ENCODE data around the gene RARB. TPM values are rescaled to one million over a fixed set of nuclear protein-coding genes. Genes with fewer than 3 reads are reported as not detected.

RARB gene
- total RNA-seq, 2 donors from 2014 or later = 15.2 to 22.8 TPM

DNA sequence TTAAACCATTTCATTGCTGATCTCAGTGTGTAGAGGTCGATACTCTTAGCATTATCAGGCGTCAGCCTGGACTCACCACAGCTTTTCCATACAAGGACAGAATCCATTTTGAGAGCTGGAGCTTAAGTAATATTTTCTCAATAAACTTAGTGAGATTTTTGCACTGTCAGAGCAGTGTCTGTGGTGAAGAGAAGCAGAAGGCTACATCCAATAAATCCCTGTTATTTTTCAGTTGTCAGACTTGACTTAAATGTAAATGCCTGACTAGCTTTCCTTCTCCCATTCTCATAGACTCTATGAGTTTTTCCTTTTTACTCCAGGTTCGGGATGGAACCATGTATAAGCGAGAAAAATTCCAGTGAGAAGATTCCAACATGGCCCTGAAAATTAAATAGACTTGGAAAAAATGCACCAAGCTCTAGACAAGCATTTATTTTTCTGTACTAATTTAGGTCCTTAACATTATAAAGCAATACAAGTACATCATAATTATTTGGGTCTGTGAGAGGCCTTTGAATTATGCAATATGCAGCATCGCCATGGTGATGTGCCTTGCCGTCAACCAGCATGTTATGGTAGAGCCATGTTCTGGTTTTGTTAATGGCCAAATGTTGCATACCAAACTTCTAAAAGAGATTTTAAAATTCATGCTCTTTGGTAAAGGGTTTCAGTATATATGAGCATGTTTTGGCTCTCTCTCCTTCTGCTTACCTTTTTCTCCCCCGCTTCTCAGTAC is 62.0 kb downstream of the RARB start:
- no peaks in the 10 kb centered on the region for H3K36me3 ChIP-seq
- H3K27ac ChIP-seq = peak overlapping the region in 1 of 2 donors; percentile 34
- no peaks in the 10 kb centered on the region for H3K27me3 ChIP-seq
- DNase-seq (ENCODE audit: low spot score) = no peak
- peaks cover 4 to 32% of the 10 kb centered on the region in 2 donors for H3K9me3 ChIP-seq
- TF ChIP-seq, protein P1, sequence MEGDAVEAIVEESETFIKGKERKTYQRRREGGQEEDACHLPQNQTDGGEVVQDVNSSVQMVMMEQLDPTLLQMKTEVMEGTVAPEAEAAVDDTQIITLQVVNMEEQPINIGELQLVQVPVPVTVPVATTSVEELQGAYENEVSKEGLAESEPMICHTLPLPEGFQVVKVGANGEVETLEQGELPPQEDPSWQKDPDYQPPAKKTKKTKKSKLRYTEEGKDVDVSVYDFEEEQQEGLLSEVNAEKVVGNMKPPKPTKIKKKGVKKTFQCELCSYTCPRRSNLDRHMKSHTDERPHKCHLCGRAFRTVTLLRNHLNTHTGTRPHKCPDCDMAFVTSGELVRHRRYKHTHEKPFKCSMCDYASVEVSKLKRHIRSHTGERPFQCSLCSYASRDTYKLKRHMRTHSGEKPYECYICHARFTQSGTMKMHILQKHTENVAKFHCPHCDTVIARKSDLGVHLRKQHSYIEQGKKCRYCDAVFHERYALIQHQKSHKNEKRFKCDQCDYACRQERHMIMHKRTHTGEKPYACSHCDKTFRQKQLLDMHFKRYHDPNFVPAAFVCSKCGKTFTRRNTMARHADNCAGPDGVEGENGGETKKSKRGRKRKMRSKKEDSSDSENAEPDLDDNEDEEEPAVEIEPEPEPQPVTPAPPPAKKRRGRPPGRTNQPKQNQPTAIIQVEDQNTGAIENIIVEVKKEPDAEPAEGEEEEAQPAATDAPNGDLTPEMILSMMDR (IDR thresholded peaks at IDR 0.05) = no peak
- no peak overlapping the region for H3K4me3 ChIP-seq
- H3K4me1 ChIP-seq = peaks cover 0 to 30% of the 10 kb centered on the region in 2 donors

DNA sequence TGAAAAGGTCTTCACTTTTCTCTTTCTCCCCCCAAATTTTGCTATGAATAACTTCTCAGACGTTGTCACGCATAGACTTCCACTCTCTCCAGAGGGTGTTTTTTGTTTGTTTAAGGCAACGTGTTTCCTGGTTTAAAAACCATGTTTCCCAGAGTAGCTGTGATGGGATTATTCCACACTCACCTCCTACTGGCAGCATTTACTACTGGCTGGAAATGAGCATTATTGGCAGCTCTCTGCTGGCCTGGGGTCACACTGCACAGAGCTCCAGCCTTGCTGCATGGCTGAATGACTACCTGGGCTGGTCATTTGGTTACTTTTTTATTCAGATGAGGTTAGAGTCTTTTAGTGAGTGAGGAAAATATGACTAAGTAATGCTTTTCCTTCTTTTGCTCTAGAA is 65.2 kb downstream of the RARB start:
- Histone ChIP-seq H3K36me3 (no peaks in the 10 kb centered on the region), H3K4me1 (peaks cover 0 to 9% of the 10 kb centered on the region in 2 donors), H3K4me3 (no peak overlapping the region), H3K27ac (no peak overlapping the region), H3K27me3 (no peaks in the 10 kb centered on the region), H3K9me3 (peaks cover 4 to 41% of the 10 kb centered on the region in 2 donors)
- no peak for DNase-seq (ENCODE audit: low spot score)
- TF ChIP-seq, protein P1 (IDR thresholded peaks at IDR 0.05) = no peak

DNA sequence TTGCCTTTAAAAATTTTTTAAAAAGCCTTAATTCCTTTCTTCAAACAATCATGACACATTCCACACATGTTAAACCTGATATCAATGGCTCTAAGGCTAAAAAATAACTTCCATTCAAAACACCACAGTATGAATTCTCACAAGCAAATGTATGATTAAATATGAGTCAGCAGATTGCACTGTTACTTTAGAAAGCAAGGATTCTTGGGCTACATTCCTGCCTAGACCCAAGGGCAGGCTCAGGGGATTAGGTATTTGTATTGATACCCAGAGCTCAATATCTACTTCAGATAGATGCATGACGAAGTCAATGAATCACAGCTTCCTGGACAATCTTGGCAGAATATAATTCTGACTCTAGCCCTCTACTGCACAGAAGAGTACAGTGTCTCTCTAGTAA is 65.7 kb downstream of the RARB start:
- no peak for DNase-seq (ENCODE audit: low spot score)
- TF ChIP-seq, protein P1 (IDR thresholded peaks at IDR 0.05) = no peak
- Histone ChIP-seq H3K27ac (no peak overlapping the region), H3K4me3 (no peak overlapping the region), H3K36me3 (no peaks in the 10 kb centered on the region), H3K9me3 (peaks cover 4 to 41% of the 10 kb centered on the region in 2 donors), H3K4me1 (peaks cover 0 to 4% of the 10 kb centered on the region in 2 donors), H3K27me3 (no peaks in the 10 kb centered on the region)

DNA sequence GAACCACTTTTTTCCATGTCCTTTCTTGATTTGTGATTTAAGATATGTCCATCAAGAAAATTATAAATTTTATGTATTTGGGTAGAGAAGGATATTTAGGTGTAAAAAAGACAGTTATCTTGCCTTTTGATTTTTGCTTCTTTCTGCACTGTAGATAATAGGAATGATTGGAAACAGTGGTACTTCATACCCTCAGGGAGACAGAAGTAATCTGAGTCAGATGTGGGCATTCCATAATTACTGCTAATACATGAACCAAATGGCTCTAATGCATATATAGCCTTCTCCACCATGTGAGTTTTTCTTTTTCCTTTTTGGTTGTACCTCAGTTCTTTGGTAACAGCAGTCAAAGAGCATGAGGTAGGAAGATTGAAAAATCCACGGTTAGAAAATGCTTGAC is 67.2 kb downstream of the RARB start:
- peaks cover 4 to 41% of the 10 kb centered on the region in 2 donors for H3K9me3 ChIP-seq
- no peak overlapping the region for H3K4me3 ChIP-seq
- TF ChIP-seq, protein P1 (IDR thresholded peaks at IDR 0.05) = no peak
- no peaks in the 10 kb centered on the region for H3K36me3 ChIP-seq
- no peaks in the 10 kb centered on the region for H3K27me3 ChIP-seq
- no peak overlapping the region for H3K27ac ChIP-seq
- no peak for DNase-seq (ENCODE audit: low spot score)
- H3K4me1 ChIP-seq = peaks cover 0 to 4% of the 10 kb centered on the region in 2 donors

DNA sequence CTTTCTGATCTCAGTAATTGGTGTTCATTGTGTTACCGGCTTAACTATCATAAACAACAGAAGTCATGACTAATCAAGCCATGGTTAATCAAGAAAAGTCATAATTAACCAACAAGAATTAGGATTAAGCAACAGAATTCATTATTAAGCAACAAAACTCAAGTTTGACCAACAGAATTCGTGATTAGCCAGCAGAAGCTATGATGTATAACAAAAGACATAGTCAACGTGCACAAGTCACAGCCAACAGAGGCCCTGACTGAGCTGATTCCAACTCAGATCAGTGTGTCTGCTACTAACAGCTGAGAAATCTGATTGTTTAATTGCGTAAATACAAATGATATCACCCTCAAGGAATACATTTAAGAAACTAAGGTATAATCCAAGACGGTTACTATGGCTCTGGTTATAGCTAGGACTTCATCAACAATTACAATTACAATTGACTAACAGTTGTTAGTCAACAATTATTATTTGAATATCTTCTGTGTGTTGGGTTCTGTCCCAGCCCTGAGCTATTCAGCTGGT is 67.7 kb downstream of the RARB start:
- no peak overlapping the region for H3K27ac ChIP-seq
- peaks cover 0 to 8% of the 10 kb centered on the region in 2 donors for H3K4me1 ChIP-seq
- H3K9me3 ChIP-seq = peaks cover 4 to 41% of the 10 kb centered on the region in 2 donors
- TF ChIP-seq, protein P1 (IDR thresholded peaks at IDR 0.05) = no peak
- H3K27me3 ChIP-seq = no peaks in the 10 kb centered on the region
- DNase-seq (ENCODE audit: low spot score) = no peak
- H3K36me3 ChIP-seq = no peaks in the 10 kb centered on the region
- no peak overlapping the region for H3K4me3 ChIP-seq
